Measurements from ENCODE around the gene MYO6.

MYO6 gene

GRCh38 chr6:75893058-75893775 is 144.2 kb downstream of the MYO6 start:
- POLR2A ChIA-PET: no interaction called here
- CTCF ChIA-PET: interaction anchor here (0.5 to 7.6 kb wide), 51 partner anchors 11 to 1723 kb away, joined by 3 to 99 read pairs (median 3); no protein-coding TSS in a partner anchor
- peaks cover 15 to 23% of the 10 kb centered on the region in 2 experiments; a peak in 2 of 3 replicates for H3K36me3 ChIP-seq (ENCODE audit: control insufficient read depth in 2 of 2, insufficient read depth in 1 of 2, low read length in 2 of 2)
- H3K27ac ChIP-seq (ENCODE audit: extremely low read depth, low read depth, low read length): no peak overlapping the region
- no peaks in the 10 kb centered on the region for H3K4me1 ChIP-seq (ENCODE audit: control insufficient read depth, insufficient read depth, low read length)
- H3K4me3 ChIP-seq (ENCODE audit: low read depth, low read length): no peak overlapping the region
- TF ChIP-seq ZNF654 (tag by site-specific recombination; IDR thresholded peaks at IDR 0.05; ENCODE audit: low read depth) (peak; percentile 93), ZNF146 (tag by site-specific recombination; IDR thresholded peaks at IDR 0.05) (no peak), CTCF (tag by site-specific recombination; IDR thresholded peaks at IDR 0.05) (peak; percentile 39; the same call in 1 of the 2 replicates), ZNF561 (tag by site-specific recombination; IDR thresholded peaks at IDR 0.05; ENCODE audit: borderline replicate concordance) (no peak), IKZF3 (tag by site-specific recombination; IDR thresholded peaks at IDR 0.05) (0 out of 2 replicates have a peak, but pooled peaks have one; percentile 25), ZFHX2 (tag by site-specific recombination; conservative IDR thresholded peaks at IDR 0.05) (no peak), ZNF24 (tag by site-specific recombination; IDR thresholded peaks at IDR 0.05) (0 out of 2 replicates have a peak, but pooled peaks have one; percentile 27), ZNF155 (tag by site-specific recombination; IDR thresholded peaks at IDR 0.05) (no peak)
- no peaks in the 10 kb centered on the region for H3K9me3 ChIP-seq (ENCODE audit: control insufficient read depth, insufficient read depth, low read depth, low read length)

GRCh38 chr6:75893776-75894152 is 144.7 kb downstream of the MYO6 start:
- TF ChIP-seq ZNF585B (tag by site-specific recombination; IDR thresholded peaks at IDR 0.05) (no peak), YY2 (tag by site-specific recombination; IDR thresholded peaks at IDR 0.05) (no peak), ZNF214 (tag by site-specific recombination; IDR thresholded peaks at IDR 0.05; ENCODE audit: borderline replicate concordance) (no peak), BCL11A (tag by site-specific recombination; IDR thresholded peaks at IDR 0.05; ENCODE audit: low read depth) (no peak), ZEB2 (tag by site-specific recombination; IDR thresholded peaks at IDR 0.05) (no peak), YY1 (tag by site-specific recombination; IDR thresholded peaks at IDR 0.05) (no peak), ZNF354C (tag by site-specific recombination; IDR thresholded peaks at IDR 0.05; ENCODE audit: borderline replicate concordance, low read depth) (no peak), ZNF76 (tag by site-specific recombination; IDR thresholded peaks at IDR 0.05; ENCODE audit: borderline replicate concordance, low read depth) (no peak), MEIS1 (CRISPR knock-in tag; IDR thresholded peaks at IDR 0.05; ENCODE audit: borderline replicate concordance) (no peak), ZNF37A (tag by site-specific recombination; IDR thresholded peaks at IDR 0.05) (no peak), ZBTB7A (tag by site-specific recombination; IDR thresholded peaks at IDR 0.05; ENCODE audit: low read depth) (no peak), ZNF707 (tag by site-specific recombination; IDR thresholded peaks at IDR 0.05) (no peak)
- TF ChIP-seq, protein P1, sequence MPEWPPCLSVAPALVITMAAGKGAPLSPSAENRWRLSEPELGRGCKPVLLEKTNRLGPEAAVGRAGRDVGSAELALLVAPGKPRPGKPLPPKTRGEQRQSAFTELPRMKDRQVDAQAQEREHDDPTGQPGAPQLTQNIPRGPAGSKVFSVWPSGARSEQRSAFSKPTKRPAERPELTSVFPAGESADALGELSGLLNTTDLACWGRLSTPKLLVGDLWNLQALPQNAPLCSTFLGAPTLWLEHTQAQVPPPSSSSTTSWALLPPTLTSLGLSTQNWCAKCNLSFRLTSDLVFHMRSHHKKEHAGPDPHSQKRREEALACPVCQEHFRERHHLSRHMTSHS (tag by site-specific recombination; IDR thresholded peaks at IDR 0.05): no peak
- Histone ChIP-seq H3K4me3 (ENCODE audit: low read depth, low read length) (no peak overlapping the region), H3K36me3 (ENCODE audit: control insufficient read depth in 2 of 2, insufficient read depth in 1 of 2, low read length in 2 of 2) (peaks cover 15 to 23% of the 10 kb centered on the region in 2 experiments; a peak in 2 of 3 replicates), H3K27ac (ENCODE audit: extremely low read depth, low read depth, low read length) (no peak overlapping the region), H3K4me1 (ENCODE audit: control insufficient read depth, insufficient read depth, low read length) (no peaks in the 10 kb centered on the region), H3K9me3 (ENCODE audit: control insufficient read depth, insufficient read depth, low read depth, low read length) (no peaks in the 10 kb centered on the region)
- ChIA-PET CTCF (interaction anchor here (0.5 to 7.6 kb wide), 43 partner anchors 12 to 1723 kb away, joined by 3 to 99 read pairs (median 4); no protein-coding TSS in a partner anchor), POLR2A (no interaction called here)
